ENCODE data around the gene NCOA6.

Gene NCOA6

GRCh38 chr20:34771680-34772081 is 53.8 kb downstream of the NCOA6 start:
- in situ Hi-C loops (cut with MboI; ENCODE audit: low pct_unique_long_range_greater_than_20kb, low sequenced_read_pairs, unreplicated experiment): no loop called here
- DNase-seq (ENCODE audit: low spot score): no peak
- TF ChIP-seq CTCF (IDR thresholded peaks at IDR 0.05; ENCODE audit: extremely low read depth, insufficient read depth, missing control alignments): no peak

GRCh38 chr20:34768096-34768495 is 57.4 kb downstream of the NCOA6 start:
- in situ Hi-C loops (cut with MboI; ENCODE audit: low pct_unique_long_range_greater_than_20kb, low sequenced_read_pairs, unreplicated experiment): loop anchor here (10.0 kb wide), 1 partner anchor 233 kb away; no protein-coding TSS in a partner anchor
- DNase-seq (ENCODE audit: low spot score): no peak
- no peak for TF ChIP-seq CTCF (IDR thresholded peaks at IDR 0.05; ENCODE audit: extremely low read depth, insufficient read depth, missing control alignments)

GRCh38 chr20:34762031-34762555 is 63.4 kb downstream of the NCOA6 start:
- no peak for TF ChIP-seq CTCF (IDR thresholded peaks at IDR 0.05; ENCODE audit: extremely low read depth, insufficient read depth, missing control alignments)
- DNase-seq (ENCODE audit: low spot score): no peak
- in situ Hi-C loops (cut with MboI; ENCODE audit: low pct_unique_long_range_greater_than_20kb, low sequenced_read_pairs, unreplicated experiment): loop anchor here (10.0 kb wide), 1 partner anchor 227 kb away; no protein-coding TSS in a partner anchor

GRCh38 chr20:34755367-34755766 is 70.1 kb downstream of the NCOA6 start:
- in situ Hi-C loops (cut with MboI; ENCODE audit: low pct_unique_long_range_greater_than_20kb, low sequenced_read_pairs, unreplicated experiment): no loop called here
- peak; percentile 61 for DNase-seq (ENCODE audit: low spot score)
- TF ChIP-seq CTCF (IDR thresholded peaks at IDR 0.05; ENCODE audit: extremely low read depth, insufficient read depth, missing control alignments): no peak

GRCh38 chr20:34754611-34755010 is 70.8 kb downstream of the NCOA6 start:
- in situ Hi-C loops (cut with MboI; ENCODE audit: low pct_unique_long_range_greater_than_20kb, low sequenced_read_pairs, unreplicated experiment): no loop called here
- DNase-seq (ENCODE audit: low spot score): no peak
- TF ChIP-seq CTCF (IDR thresholded peaks at IDR 0.05; ENCODE audit: extremely low read depth, insufficient read depth, missing control alignments): no peak

GRCh38 chr20:34753706-34754461 is 71.6 kb downstream of the NCOA6 start:
- in situ Hi-C loops (cut with MboI; ENCODE audit: low pct_unique_long_range_greater_than_20kb, low sequenced_read_pairs, unreplicated experiment): no loop called here
- DNase-seq (ENCODE audit: low spot score): no peak

More at GRCh38 chr20:34753706-34754461, 71.6 kb downstream of the NCOA6 start:
- peak; percentile 23 for TF ChIP-seq CTCF (IDR thresholded peaks at IDR 0.05; ENCODE audit: extremely low read depth, insufficient read depth, missing control alignments)
